CD4-positive, alpha-beta T cell (primary cell): ENCODE data around the gene A3GALT2. TPM values are rescaled to one million over a fixed set of nuclear protein-coding genes. Genes with fewer than 3 reads are reported as not detected.

ENCODE experiments used
- ATAC-seq: fragments of 200-7000 bp; cut with Tn5 transposase; one replicate; pipeline ENCODE4 v1.10.0; 2022; ENCODE audit warnings: mild to moderate bottlenecking; ENCODE audit not compliant: poor library complexity
- CTCF ChIA-PET: fragments of 350-600 bp; sonication (Branson Sonifier 250); formaldehyde crosslinking; loops from one replicate; lab custom pipeline; 2021; ENCODE audit warnings: antibody characterized with exemption, inconsistent platforms; lab: Charles Lee
- POLR2A ChIA-PET: fragments of 350-600 bp; sonication (Branson Sonifier 250); formaldehyde crosslinking; loops from one replicate; lab custom pipeline; 2021; ENCODE audit warnings: antibody characterized with exemption, inconsistent platforms; lab: Charles Lee
- DNase-seq, 14 experiments: peaks; one replicate each; pipeline ENCODE4 v3.0.0-alpha.2; 2013 to 2020; ENCODE audit warnings: mixed read lengths in 2 of 14
- H3K27ac ChIP-seq, 2 donors: one replicate each; pipeline versions ENCODE4 v1.5.1 to v1.7.0; 2013; ENCODE audit warnings: low read length in 2 of 2, low read depth in 1 of 2, mild to moderate bottlenecking in 1 of 2
- H3K27me3 ChIP-seq, 2 experiments: 1 replicate in 1 of 2; 2 replicates in 1 of 2; pipeline versions ENCODE4 v1.6.1 to v1.7.0; 2013; ENCODE audit warnings: low read length in 2 of 2, control low read depth in 1 of 2, mild to moderate bottlenecking in 1 of 2, moderate library complexity in 1 of 2; ENCODE audit not compliant: insufficient read depth in 2 of 2, control insufficient read depth in 1 of 2
- H3K36me3 ChIP-seq: one replicate; pipeline ENCODE4 v1.6.1; 2013; ENCODE audit warnings: low read length, control low read depth; ENCODE audit not compliant: insufficient read depth
- H3K4me1 ChIP-seq: one replicate; pipeline ENCODE4 v1.6.1; 2013; ENCODE audit warnings: low read length, control low read depth; ENCODE audit not compliant: insufficient read depth
- H3K4me3 ChIP-seq: one replicate; pipeline ENCODE4 v1.5.1; 2013; ENCODE audit warnings: mild to moderate bottlenecking, low read length, moderate library complexity
- H3K9me3 ChIP-seq, 2 experiments: 1 replicate in 1 of 2; 2 replicates in 1 of 2; pipeline versions ENCODE4 v1.6.1 to v1.7.0; 2013; ENCODE audit warnings: low read length in 2 of 2, mild to moderate bottlenecking in 2 of 2, control low read depth in 1 of 2, moderate library complexity in 1 of 2; ENCODE audit not compliant: control insufficient read depth in 1 of 2, insufficient read depth in 1 of 2
- H3K27ac Mint-ChIP-seq: one replicate; pipeline ENCODE4 v1.8.0; 2020; ENCODE audit warnings: mixed read lengths
- H3K27me3 Mint-ChIP-seq: one replicate; pipeline ENCODE4 v1.8.0; 2021; ENCODE audit warnings: mixed read lengths
- H3K36me3 Mint-ChIP-seq: one replicate; pipeline ENCODE4 v1.8.0; 2021; ENCODE audit warnings: low read depth, mixed read lengths
- H3K4me1 Mint-ChIP-seq: one replicate; pipeline ENCODE4 v1.8.0; 2021; ENCODE audit warnings: low read depth, mixed read lengths
- H3K4me3 Mint-ChIP-seq: one replicate; pipeline ENCODE4 v1.8.0; 2020; ENCODE audit warnings: mild to moderate bottlenecking, mixed read lengths
- H3K9me3 Mint-ChIP-seq: one replicate; pipeline ENCODE4 v1.8.0; 2020; ENCODE audit warnings: mixed read lengths
- intact Hi-C, 2 experiments: fragments of 100-400 bp; cut with DNase I in 1 of 2; cut with micrococcal nuclease in 1 of 2; formaldehyde crosslinking; loops; one replicate each; pipeline versions ENCODE4 v1.15.1 to v1.9.0; 2023 to 2025; cut with DNase I, micrococcal nuclease
- total RNA-seq, 174 experiments: library from RNA in 2 of 174; stranded (reverse) in 2 of 174; gene quantifications; one replicate each; pipeline ENCODE4 v1.2.3 and lab custom pipeline; 2021 to 2026
- TF ChIP-seq, protein P1 (sequence below): fragments of 200-600 bp; IDR thresholded peaks from one replicate; pipeline ENCODE4 v1.8.0; 2022; ENCODE audit warnings: antibody characterized with exemption, mild to moderate bottlenecking

A3GALT2 gene
- total RNA-seq, 2 experiments from 2014 or later, result not detected

DNA sequence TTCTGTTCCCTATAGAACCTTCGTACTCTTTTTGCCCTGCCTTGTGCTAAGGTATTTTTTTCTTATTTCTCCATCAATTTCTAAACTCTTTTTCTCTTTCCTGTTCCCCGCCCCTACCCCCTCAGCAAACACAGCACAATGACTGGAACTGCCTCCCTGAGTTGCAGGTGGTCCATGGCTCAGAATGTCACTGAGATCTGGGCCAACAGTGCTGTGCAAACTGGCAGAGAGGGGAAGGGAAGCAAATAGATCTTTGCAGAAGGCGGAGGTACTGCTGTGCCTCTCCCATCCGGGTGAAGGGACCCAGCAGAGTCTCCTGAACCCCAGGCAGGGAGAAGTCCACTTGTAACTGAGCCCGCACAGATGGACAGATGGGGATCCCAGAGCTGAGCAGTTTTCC, 32.6 kb upstream of the A3GALT2 start:
- peaks cover 15% of the 10 kb centered on the region for H3K4me1 Mint-ChIP-seq
- intact Hi-C loops, result loop anchor here in 1 of 2 experiments (5.0 kb wide), 3 partner anchors 119 to 536 kb away; partner anchors contain the start of genes AZIN2, S100PBP, YARS1 and ZSCAN20
- POLR2A ChIA-PET, result no interaction called here
- Histone ChIP-seq H3K36me3 (no peaks in the 10 kb centered on the region), H3K4me3 (no peak overlapping the region), H3K27ac (no peak overlapping the region), H3K4me1 (peaks cover 10% of the 10 kb centered on the region), H3K27me3 (no peaks in the 10 kb centered on the region), H3K9me3 (no peaks in the 10 kb centered on the region)
- H3K9me3 Mint-ChIP-seq, result no peaks in the 10 kb centered on the region
- no peak overlapping the region for H3K27ac Mint-ChIP-seq
- TF ChIP-seq, protein P1, sequence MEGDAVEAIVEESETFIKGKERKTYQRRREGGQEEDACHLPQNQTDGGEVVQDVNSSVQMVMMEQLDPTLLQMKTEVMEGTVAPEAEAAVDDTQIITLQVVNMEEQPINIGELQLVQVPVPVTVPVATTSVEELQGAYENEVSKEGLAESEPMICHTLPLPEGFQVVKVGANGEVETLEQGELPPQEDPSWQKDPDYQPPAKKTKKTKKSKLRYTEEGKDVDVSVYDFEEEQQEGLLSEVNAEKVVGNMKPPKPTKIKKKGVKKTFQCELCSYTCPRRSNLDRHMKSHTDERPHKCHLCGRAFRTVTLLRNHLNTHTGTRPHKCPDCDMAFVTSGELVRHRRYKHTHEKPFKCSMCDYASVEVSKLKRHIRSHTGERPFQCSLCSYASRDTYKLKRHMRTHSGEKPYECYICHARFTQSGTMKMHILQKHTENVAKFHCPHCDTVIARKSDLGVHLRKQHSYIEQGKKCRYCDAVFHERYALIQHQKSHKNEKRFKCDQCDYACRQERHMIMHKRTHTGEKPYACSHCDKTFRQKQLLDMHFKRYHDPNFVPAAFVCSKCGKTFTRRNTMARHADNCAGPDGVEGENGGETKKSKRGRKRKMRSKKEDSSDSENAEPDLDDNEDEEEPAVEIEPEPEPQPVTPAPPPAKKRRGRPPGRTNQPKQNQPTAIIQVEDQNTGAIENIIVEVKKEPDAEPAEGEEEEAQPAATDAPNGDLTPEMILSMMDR, result no peak
- CTCF ChIA-PET, result no interaction called here
- ATAC-seq (no peak), DNase-seq (no peak)
- H3K27me3 Mint-ChIP-seq, result no peaks in the 10 kb centered on the region
- peaks cover 7% of the 10 kb centered on the region for H3K36me3 Mint-ChIP-seq
- H3K4me3 Mint-ChIP-seq, result no peak overlapping the region

DNA sequence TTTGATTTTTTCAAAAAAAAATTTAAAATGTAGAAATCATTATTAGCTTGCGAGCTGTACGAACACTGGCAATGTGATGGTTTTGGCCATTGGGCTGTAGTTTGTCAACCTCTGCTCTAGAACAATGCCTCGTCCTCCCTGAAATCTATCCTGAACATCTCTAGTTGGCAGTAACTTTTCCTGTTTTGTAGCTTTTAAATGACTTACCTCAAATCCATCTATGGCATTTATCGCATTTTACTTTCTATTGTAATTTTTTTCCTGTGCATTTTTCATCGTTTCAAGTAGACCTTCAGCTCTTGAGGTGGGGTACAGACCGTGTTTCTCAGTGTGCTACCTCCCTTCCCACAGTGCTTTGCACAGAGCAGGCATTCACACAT, 30.4 kb upstream of the A3GALT2 start:
- Mint-ChIP-seq H3K9me3 (no peaks in the 10 kb centered on the region), H3K27me3 (no peaks in the 10 kb centered on the region), H3K4me3 (peak overlapping the region; percentile 75), H3K36me3 (peaks cover 18% of the 10 kb centered on the region), H3K4me1 (peaks cover 36% of the 10 kb centered on the region), H3K27ac (peak overlapping the region; percentile 84)
- intact Hi-C loops, result loop anchor here in 1 of 2 experiments (2.0 to 5.0 kb wide), 4 partner anchors 121 to 534 kb away; partner anchors contain the start of genes AZIN2, S100PBP, YARS1 and ZSCAN20
- CTCF ChIA-PET, result no interaction called here
- H3K27ac ChIP-seq, result no peak overlapping the region
- ATAC-seq (no peak), DNase-seq (no peak)
- peaks cover 30% of the 10 kb centered on the region for H3K4me1 ChIP-seq
- no peaks in the 10 kb centered on the region for H3K27me3 ChIP-seq
- POLR2A ChIA-PET, result interaction anchor here (2.3 to 4.1 kb wide), 2 partner anchors 55 to 224 kb away, joined by 10 to 11 read pairs; no protein-coding TSS in a partner anchor
- H3K4me3 ChIP-seq, result no peak overlapping the region
- no peaks in the 10 kb centered on the region for H3K9me3 ChIP-seq
- TF ChIP-seq, protein P1, result no peak
- H3K36me3 ChIP-seq, result no peaks in the 10 kb centered on the region

DNA sequence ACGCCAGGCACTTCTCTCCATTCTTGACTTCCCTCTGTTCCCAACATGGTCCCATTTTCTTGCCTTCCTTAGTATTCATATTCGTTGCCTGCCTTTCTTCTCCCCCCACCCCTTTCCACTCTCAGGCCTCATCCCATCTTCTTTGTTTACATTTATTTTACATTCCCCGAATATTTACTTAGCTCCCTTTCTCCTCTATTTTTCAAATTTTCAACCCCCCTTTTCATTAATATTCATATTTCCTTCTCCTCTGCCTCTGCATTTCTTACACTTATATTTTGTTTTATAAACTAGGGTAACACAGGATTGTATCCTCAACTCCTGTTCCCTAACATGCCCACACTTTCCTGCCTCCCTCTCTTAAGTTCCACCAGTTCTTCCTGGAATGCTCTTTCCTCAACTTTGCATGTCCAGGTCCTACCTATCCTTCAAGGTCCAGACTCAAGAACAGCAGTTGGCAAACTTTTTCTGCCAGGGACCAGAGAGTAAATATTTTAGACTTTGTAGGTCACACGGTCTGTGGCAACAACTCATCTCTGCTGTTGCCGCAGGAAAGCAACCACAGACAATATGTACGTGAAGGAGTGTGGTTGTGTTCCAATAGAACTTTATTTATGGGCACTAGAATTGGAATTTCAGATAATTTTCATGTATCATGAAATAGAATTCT, 29.8 kb upstream of the A3GALT2 start:
- Histone ChIP-seq H3K4me3 (peak overlapping the region; percentile 90), H3K4me1 (peaks cover 30% of the 10 kb centered on the region), H3K9me3 (no peaks in the 10 kb centered on the region), H3K36me3 (no peaks in the 10 kb centered on the region), H3K27me3 (no peaks in the 10 kb centered on the region), H3K27ac (no peak overlapping the region)
- ATAC-seq, result no peak
- peaks cover 39% of the 10 kb centered on the region for H3K4me1 Mint-ChIP-seq
- H3K27ac Mint-ChIP-seq, result peak overlapping the region; percentile 84
- peaks cover 18% of the 10 kb centered on the region for H3K36me3 Mint-ChIP-seq
- TF ChIP-seq, protein P1, result no peak
- ChIA-PET CTCF (interaction anchor here (0.9 kb wide), 1 partner anchor 224 kb away, joined by 3 read pairs; no protein-coding TSS in a partner anchor), POLR2A (interaction anchor here (1.0 to 4.1 kb wide), 5 partner anchors 39 to 223 kb away, joined by 3 to 11 read pairs (median 9); partner anchors contain the start of gene TRIM62)
- H3K27me3 Mint-ChIP-seq, result no peaks in the 10 kb centered on the region
- H3K9me3 Mint-ChIP-seq, result no peaks in the 10 kb centered on the region
- intact Hi-C loops, result loop anchor here in 1 of 2 experiments (2.0 to 5.0 kb wide), 4 partner anchors 122 to 533 kb away; partner anchors contain the start of genes AZIN2, S100PBP, YARS1 and ZSCAN20
- no peak for DNase-seq
- peak overlapping the region; percentile 87 for H3K4me3 Mint-ChIP-seq
